CD14-positive monocyte (primary cell): ENCODE measurements around the gene SLCO3A1. TPM values are rescaled to one million over a fixed set of nuclear protein-coding genes. Genes with fewer than 3 reads are reported as not detected.

Experiments
- DNase-seq, 3 donors: peaks; one replicate each; pipeline ENCODE4 v3.0.0-alpha.2; 2011 to 2022
- H2AFZ ChIP-seq: 2 replicates; pipeline ENCODE4 v1.6.0; 2012; ENCODE audit warnings: mild to moderate bottlenecking, low read depth, low read length, inconsistent platforms; ENCODE audit not compliant: insufficient read depth, poor library complexity, severe bottlenecking
- H3K27ac ChIP-seq, 2 donors: 1 replicate in 1 of 2; 2 replicates in 1 of 2; pipeline ENCODE4 v1.5.1; 2012 to 2013; ENCODE audit warnings: low read length in 2 of 2, control low read depth in 1 of 2, inconsistent platforms in 1 of 2, low read depth in 1 of 2, mild to moderate bottlenecking in 1 of 2
- H3K27me3 ChIP-seq, 2 donors: one replicate each; pipeline versions ENCODE4 v1.6.0 to v1.6.1; 2011 to 2013; ENCODE audit warnings: low read length in 2 of 2; ENCODE audit not compliant: control insufficient read depth in 2 of 2, insufficient read depth in 2 of 2
- H3K36me3 ChIP-seq, 2 donors: replicated peaks in 1 of 2; 1 replicate in 1 of 2; 2 replicates in 1 of 2; pipeline versions ENCODE4 v1.5.1 to v1.6.1; 2012 to 2013; ENCODE audit warnings: low read length in 2 of 2, control low read depth in 1 of 2, inconsistent platforms in 1 of 2, mild to moderate bottlenecking in 1 of 2; ENCODE audit not compliant: insufficient read depth in 2 of 2, control insufficient read depth in 1 of 2
- H3K4me1 ChIP-seq, 2 donors: 1 replicate in 1 of 2; 2 replicates in 1 of 2; pipeline versions ENCODE4 v1.5.1 to v1.6.1; 2012 to 2013; ENCODE audit warnings: low read length in 2 of 2, control low read depth in 1 of 2, inconsistent platforms in 1 of 2, mild to moderate bottlenecking in 1 of 2, moderate library complexity in 1 of 2; ENCODE audit not compliant: insufficient read depth in 2 of 2, control insufficient read depth in 1 of 2
- H3K4me2 ChIP-seq: replicated peaks from 2 replicates; pipeline ENCODE3; 2012; ENCODE audit warnings: low read length, moderate library complexity, mild to moderate bottlenecking; ENCODE audit not compliant: poor library complexity, severe bottlenecking; ENCODE audit errors: extremely low read depth
- H3K4me3 ChIP-seq, 3 experiments: fragments of 200-600 bp in 1 of 3; sonication (generic) in 1 of 3; replicated peaks in 1 of 3; 1 replicate in 2 of 3; 2 replicates in 1 of 3; pipeline ENCODE4 v1.5.1; 2011 to 2013; ENCODE audit warnings: low read length in 3 of 3, mild to moderate bottlenecking in 3 of 3, control low read depth in 2 of 3, low read depth in 2 of 3, inconsistent platforms in 1 of 3, moderate library complexity in 1 of 3
- H3K79me2 ChIP-seq: 2 replicates; pipeline ENCODE4 v1.6.0; 2012; ENCODE audit warnings: mild to moderate bottlenecking, control low read depth, inconsistent platforms, low read length, moderate library complexity; ENCODE audit not compliant: insufficient read depth
- H3K9ac ChIP-seq: 2 replicates; pipeline ENCODE4 v1.6.0; 2017; ENCODE audit warnings: low read length, mild to moderate bottlenecking; ENCODE audit not compliant: insufficient read depth, poor library complexity, severe bottlenecking
- H3K9me3 ChIP-seq, 2 donors: replicated peaks in 1 of 2; 1 replicate in 1 of 2; 2 replicates in 1 of 2; pipeline versions ENCODE4 v1.5.1 to v1.6.1; 2012 to 2013; ENCODE audit warnings: low read length in 2 of 2, control low read depth in 1 of 2; ENCODE audit not compliant: control insufficient read depth in 1 of 2, insufficient read depth in 1 of 2
- H4K20me1 ChIP-seq: 2 replicates; pipeline ENCODE4 v1.6.0; 2012; ENCODE audit warnings: mild to moderate bottlenecking, low read length, control low read depth, moderate library complexity; ENCODE audit not compliant: insufficient read depth
- H3K27ac Mint-ChIP-seq, 7 donors: one replicate each; pipeline ENCODE4 v1.8.0; 2020; ENCODE audit warnings: mild to moderate bottlenecking in 7 of 7, mixed read lengths in 7 of 7, moderate library complexity in 6 of 7, inconsistent platforms in 2 of 7
- H3K27me3 Mint-ChIP-seq, 3 donors: one replicate each; pipeline ENCODE4 v1.8.0; 2021 to 2022; ENCODE audit warnings: low read depth in 3 of 3, mild to moderate bottlenecking in 3 of 3, mixed read lengths in 3 of 3, moderate library complexity in 3 of 3, inconsistent platforms in 1 of 3
- H3K36me3 Mint-ChIP-seq, 2 donors: one replicate each; pipeline ENCODE4 v1.8.0; 2020; ENCODE audit warnings: mixed read lengths in 2 of 2, inconsistent platforms in 1 of 2, mild to moderate bottlenecking in 1 of 2
- H3K4me1 Mint-ChIP-seq: one replicate; pipeline ENCODE4 v1.8.0; 2020; ENCODE audit warnings: mild to moderate bottlenecking, mixed read lengths
- H3K4me3 Mint-ChIP-seq, 2 donors: one replicate each; pipeline ENCODE4 v1.8.0; 2020; ENCODE audit warnings: mild to moderate bottlenecking in 2 of 2, mixed read lengths in 2 of 2, moderate library complexity in 1 of 2
- H3K9me3 Mint-ChIP-seq, 7 donors: one replicate each; pipeline ENCODE4 v1.8.0; 2020 to 2022; ENCODE audit warnings: mixed read lengths in 7 of 7, mild to moderate bottlenecking in 6 of 7, moderate library complexity in 6 of 7, inconsistent platforms in 2 of 7
- WGBS: methylation state at CpG from one replicate; pipeline ENCODE4 v1.1.5; 2013; ENCODE audit warnings: missing lambda C conversion rate; ENCODE audit not compliant: insufficient coverage; 5-methylcytosine and 5-hydroxymethylcytosine counted together
- intact Hi-C, 2 donors: fragments of 100-400 bp; cut with micrococcal nuclease; formaldehyde crosslinking; loops; one replicate each; pipeline versions ENCODE4 v1.15.0 to v1.15.1; 2023
- polyA plus RNA-seq, 3 donors: library from polyadenylated mRNA; depleted of rRNA in 1 of 3; unstranded in 2 of 3; stranded (reverse) in 1 of 3; fragments of 300-500 nt in 2 of 3; fragments of >200 nt in 1 of 3; fragmentation: Illumina TruSeq in 2 of 3; gene quantifications; 1 replicate in 2 of 3; 2 replicates in 1 of 3; pipeline ENCODE4 v1.2.3, GENCODE V29; 2012 to 2021
- TF ChIP-seq, protein P1 (sequence below): fragments of 200-600 bp; IDR thresholded peaks from one replicate; pipeline ENCODE4 v1.8.0; 2022; ENCODE audit warnings: antibody characterized with exemption, mild to moderate bottlenecking

SLCO3A1 gene
- polyA plus RNA-seq, 3 donors = 53.7 to 76.2 (median 62.8) TPM

DNA sequence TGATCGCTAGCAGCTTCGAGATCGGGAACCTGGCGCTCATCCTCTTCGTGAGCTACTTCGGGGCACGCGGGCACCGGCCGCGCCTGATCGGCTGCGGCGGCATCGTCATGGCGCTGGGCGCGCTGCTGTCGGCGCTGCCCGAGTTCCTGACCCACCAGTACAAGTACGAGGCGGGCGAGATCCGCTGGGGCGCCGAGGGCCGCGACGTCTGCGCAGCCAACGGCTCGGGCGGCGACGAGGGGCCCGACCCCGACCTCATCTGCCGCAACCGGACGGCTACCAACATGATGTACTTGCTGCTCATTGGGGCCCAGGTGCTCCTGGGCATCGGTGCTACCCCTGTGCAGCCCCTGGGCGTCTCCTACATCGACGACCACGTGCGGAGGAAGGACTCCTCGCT is 62.5 kb downstream of the SLCO3A1 start:
- Histone ChIP-seq H3K9me3 (no peaks in the 10 kb centered on the region), H3K27me3 (no peaks in the 10 kb centered on the region), H3K9ac (no peak overlapping the region), H4K20me1 (peaks cover 74% of the 10 kb centered on the region), H3K4me1 (peaks cover 24 to 25% of the 10 kb centered on the region in 2 donors), H3K4me2 (no peak overlapping the region), H3K4me3 (no peak overlapping the region), H2AFZ (no peak overlapping the region), H3K79me2 (peaks cover 97% of the 10 kb centered on the region), H3K36me3 (peaks cover 22 to 53% of the 10 kb centered on the region in 2 donors), H3K27ac (no peak overlapping the region)
- WGBS = 98% methylated on average over 48 of the region's 48 CpGs
- H3K27me3 Mint-ChIP-seq = no peaks in the 10 kb centered on the region
- H3K36me3 Mint-ChIP-seq = peaks cover 29 to 62% of the 10 kb centered on the region in 2 donors
- no peak for DNase-seq
- H3K9me3 Mint-ChIP-seq = peaks cover 0 to 3% (median 0%) of the 10 kb centered on the region in 7 donors
- H3K27ac Mint-ChIP-seq = peak overlapping the region in 4 of 7 donors; percentile 35 to 78 (median 36)
- TF ChIP-seq, protein P1, sequence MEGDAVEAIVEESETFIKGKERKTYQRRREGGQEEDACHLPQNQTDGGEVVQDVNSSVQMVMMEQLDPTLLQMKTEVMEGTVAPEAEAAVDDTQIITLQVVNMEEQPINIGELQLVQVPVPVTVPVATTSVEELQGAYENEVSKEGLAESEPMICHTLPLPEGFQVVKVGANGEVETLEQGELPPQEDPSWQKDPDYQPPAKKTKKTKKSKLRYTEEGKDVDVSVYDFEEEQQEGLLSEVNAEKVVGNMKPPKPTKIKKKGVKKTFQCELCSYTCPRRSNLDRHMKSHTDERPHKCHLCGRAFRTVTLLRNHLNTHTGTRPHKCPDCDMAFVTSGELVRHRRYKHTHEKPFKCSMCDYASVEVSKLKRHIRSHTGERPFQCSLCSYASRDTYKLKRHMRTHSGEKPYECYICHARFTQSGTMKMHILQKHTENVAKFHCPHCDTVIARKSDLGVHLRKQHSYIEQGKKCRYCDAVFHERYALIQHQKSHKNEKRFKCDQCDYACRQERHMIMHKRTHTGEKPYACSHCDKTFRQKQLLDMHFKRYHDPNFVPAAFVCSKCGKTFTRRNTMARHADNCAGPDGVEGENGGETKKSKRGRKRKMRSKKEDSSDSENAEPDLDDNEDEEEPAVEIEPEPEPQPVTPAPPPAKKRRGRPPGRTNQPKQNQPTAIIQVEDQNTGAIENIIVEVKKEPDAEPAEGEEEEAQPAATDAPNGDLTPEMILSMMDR = no peak
- intact Hi-C loops = loop anchor here in 1 of 2 donors (10.0 kb wide), 1 partner anchor 51 kb away; no protein-coding TSS in a partner anchor
- H3K4me3 Mint-ChIP-seq = no peak overlapping the region
- H3K4me1 Mint-ChIP-seq = peaks cover 41% of the 10 kb centered on the region

- Mint-ChIP-seq H3K36me3 (peaks cover 33 to 59% of the 10 kb centered on the region in 2 donors), H3K27me3 (no peaks in the 10 kb centered on the region), H3K4me1 (peaks cover 40% of the 10 kb centered on the region), H3K4me3 (no peak overlapping the region), H3K9me3 (peaks cover 0 to 3% (median 0%) of the 10 kb centered on the region in 7 donors), H3K27ac (peak overlapping the region; percentile 35 to 85 (median 78))
- intact Hi-C loops = loop anchor here in 1 of 2 donors (10.0 kb wide), 1 partner anchor 53 kb away; no protein-coding TSS in a partner anchor
- Histone ChIP-seq H3K27ac (peak overlapping the region in 1 of 2 donors; percentile 59), H3K4me1 (peaks cover 21 to 23% of the 10 kb centered on the region in 2 donors), H3K9ac (no peak overlapping the region), H3K79me2 (peaks cover 99% of the 10 kb centered on the region), H3K36me3 (peaks cover 22 to 53% of the 10 kb centered on the region in 2 donors), H3K27me3 (no peaks in the 10 kb centered on the region), H3K4me2 (no peak overlapping the region), H4K20me1 (peaks cover 61% of the 10 kb centered on the region), H3K9me3 (no peaks in the 10 kb centered on the region), H2AFZ (no peak overlapping the region), H3K4me3 (no peak overlapping the region)
- WGBS = 97% methylated on average over 4 of the region's 4 CpGs
- TF ChIP-seq, protein P1 = no peak
- DNase-seq = no peak
These were observed 64.3 kb downstream of the SLCO3A1 start for GRCh38 chr15:91917686-91918360.
